HG02678 (cell line): ENCODE measurements around the gene ABLIM3.

Source experiments
- ATAC-seq: cut with Tn5 transposase; IDR thresholded peaks from one replicate; pipeline ENCODE4 v1.9.1; 2021; ENCODE audit warnings: mild to moderate bottlenecking, moderate library complexity; ENCODE audit not compliant: unreplicated experiment

The ABLIM3 gene

GRCh38 chr5:149132474-149132873 lies 8.8 kb upstream of the ABLIM3 start:
- ATAC-seq = no peak

GRCh38 chr5:149133795-149134777 lies 7.2 kb upstream of the ABLIM3 start:
- ATAC-seq = no peak

GRCh38 chr5:149134778-149135500 lies 6.4 kb upstream of the ABLIM3 start:
- ATAC-seq = no peak

GRCh38 chr5:149135536-149136201 lies 5.6 kb upstream of the ABLIM3 start:
- no peak for ATAC-seq

GRCh38 chr5:149138182-149138923 lies 2.9 kb upstream of the ABLIM3 start:
- no peak for ATAC-seq

- ATAC-seq = no peak
These were observed 893 bp upstream of the ABLIM3 start for GRCh38 chr5:149140197-149141002.

- no peak for ATAC-seq
These were observed 911 bp downstream of the ABLIM3 start for GRCh38 chr5:149141957-149142851.

GRCh38 chr5:149143470-149143869 lies 2.2 kb downstream of the ABLIM3 start:
- no peak for ATAC-seq

- no peak for ATAC-seq
These were observed 3.3 kb downstream of the ABLIM3 start for GRCh38 chr5:149144637-149145036.

- no peak for ATAC-seq
These were observed 3.8 kb downstream of the ABLIM3 start for GRCh38 chr5:149145138-149145537.

GRCh38 chr5:149147676-149148075 lies 6.4 kb downstream of the ABLIM3 start:
- ATAC-seq = no peak

GRCh38 chr5:149149942-149150341 lies 8.6 kb downstream of the ABLIM3 start:
- ATAC-seq = no peak

GRCh38 chr5:149150457-149150856 lies 9.2 kb downstream of the ABLIM3 start:
- ATAC-seq = no peak

GRCh38 chr5:149151717-149152116 lies 10.4 kb downstream of the ABLIM3 start:
- no peak for ATAC-seq

- ATAC-seq = no peak
These were observed 11.0 kb downstream of the ABLIM3 start for GRCh38 chr5:149152317-149152746.

GRCh38 chr5:149153193-149153750 lies 12.0 kb downstream of the ABLIM3 start:
- ATAC-seq = no peak

GRCh38 chr5:149153751-149154610 lies 12.7 kb downstream of the ABLIM3 start:
- ATAC-seq = no peak

- no peak for ATAC-seq
These were observed 13.4 kb downstream of the ABLIM3 start for GRCh38 chr5:149154650-149155049.
